ENCODE data around the gene ARFGEF2.

ARFGEF2 gene

GRCh38 chr20:48921168-48921882 is at the start of gene ARFGEF2:
Gene ARFGEF2 (plus strand): TSS chr20:48921711. CDS start chr20:48921890, 179 bp downstream.
- in situ Hi-C loops (cut with HindIII; ENCODE audit: low sequenced_read_pairs), result no loop called here

DNA sequence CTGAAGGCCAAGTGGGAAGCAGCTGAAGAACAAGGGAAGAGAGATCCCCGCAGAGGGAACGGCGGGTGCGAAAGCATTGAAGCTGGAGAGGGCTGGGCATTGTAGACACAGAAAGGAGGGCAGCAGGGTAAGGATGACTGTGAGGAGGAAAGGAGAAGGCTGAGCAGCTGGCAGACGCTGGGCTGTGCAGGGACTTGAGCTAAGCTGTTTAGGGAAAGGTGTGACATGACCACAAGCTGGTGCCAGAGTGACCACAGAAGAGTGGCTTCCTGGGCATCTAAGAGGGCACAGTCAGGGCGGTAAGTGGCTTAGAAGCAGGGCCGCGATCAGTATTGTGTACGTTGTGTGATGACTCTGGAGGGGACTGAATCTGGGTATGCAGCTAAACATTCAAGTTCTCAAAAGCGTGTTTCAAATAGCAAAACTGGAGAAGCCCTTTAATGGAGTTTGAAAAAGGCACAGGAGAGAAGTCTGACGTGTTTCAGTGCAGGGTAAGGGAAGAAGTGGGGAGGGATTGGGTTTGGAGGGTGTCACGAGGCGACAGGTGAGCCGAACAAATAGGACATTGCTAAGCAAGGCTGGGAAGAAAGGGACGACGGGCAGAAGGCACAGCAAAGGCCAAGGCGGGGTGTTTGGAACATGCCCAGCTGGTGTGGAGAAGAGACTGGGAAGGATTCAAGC is 46.1 kb upstream of the ARFGEF2 start:
- in situ Hi-C loops (cut with HindIII; ENCODE audit: low sequenced_read_pairs), result no loop called here

GRCh38 chr20:48875914-48876240 is 45.6 kb upstream of the ARFGEF2 start:
- in situ Hi-C loops (cut with HindIII; ENCODE audit: low sequenced_read_pairs), result no loop called here

DNA sequence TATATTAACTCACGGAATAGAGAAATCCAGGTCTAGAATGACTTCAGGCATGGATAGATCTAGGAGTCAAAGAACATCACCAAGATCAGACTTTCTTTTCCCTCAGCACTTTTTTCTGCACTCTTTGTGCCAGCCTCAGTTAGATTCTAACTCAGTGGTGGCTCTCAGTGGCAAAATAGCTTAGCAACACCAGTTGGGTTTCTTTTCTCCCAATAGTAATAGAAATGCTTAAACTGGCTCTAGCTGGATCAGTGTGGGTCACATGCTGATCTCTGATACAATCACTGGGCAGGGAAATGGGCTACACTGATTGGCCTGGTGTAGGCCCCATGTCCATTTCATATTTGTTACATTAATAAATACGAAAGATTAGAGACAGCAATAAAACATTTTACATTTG is 44.2 kb upstream of the ARFGEF2 start:
- in situ Hi-C loops (cut with HindIII; ENCODE audit: low sequenced_read_pairs), result no loop called here

GRCh38 chr20:48878534-48879248 is 42.8 kb upstream of the ARFGEF2 start:
- in situ Hi-C loops (cut with HindIII; ENCODE audit: low sequenced_read_pairs), result no loop called here

DNA sequence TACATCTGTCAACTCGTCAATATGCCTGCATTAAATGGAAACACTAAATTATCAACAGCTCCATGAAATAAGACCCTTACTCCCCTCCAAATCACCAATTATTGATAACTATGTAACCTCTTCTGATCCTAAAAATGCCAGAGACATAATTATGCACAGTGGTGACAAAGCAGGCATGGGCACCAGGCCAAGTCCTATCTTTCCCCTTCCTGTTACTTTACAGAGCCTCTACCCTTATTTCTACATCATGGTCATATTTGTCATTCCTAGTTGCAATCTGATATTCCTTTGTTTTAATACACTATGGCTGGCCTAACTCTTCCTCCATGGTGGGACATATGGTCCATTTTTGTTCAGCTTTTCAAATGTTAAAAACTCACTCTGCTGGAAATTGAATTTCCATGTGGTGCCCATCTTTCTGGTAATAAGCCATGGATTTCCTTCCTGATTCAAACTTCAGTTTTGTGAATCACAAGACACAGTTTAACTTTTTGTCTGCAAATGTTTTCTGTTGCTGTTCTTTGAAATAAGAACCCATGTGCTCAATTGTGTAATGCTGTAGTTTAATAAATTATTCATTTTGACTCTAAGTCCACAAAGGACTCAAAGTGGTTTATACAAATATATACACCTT is 41.8 kb upstream of the ARFGEF2 start:
- in situ Hi-C loops (cut with HindIII; ENCODE audit: low sequenced_read_pairs), result no loop called here

GRCh38 chr20:48880331-48880730 is 41.2 kb upstream of the ARFGEF2 start:
- in situ Hi-C loops (cut with HindIII; ENCODE audit: low sequenced_read_pairs), result no loop called here

DNA sequence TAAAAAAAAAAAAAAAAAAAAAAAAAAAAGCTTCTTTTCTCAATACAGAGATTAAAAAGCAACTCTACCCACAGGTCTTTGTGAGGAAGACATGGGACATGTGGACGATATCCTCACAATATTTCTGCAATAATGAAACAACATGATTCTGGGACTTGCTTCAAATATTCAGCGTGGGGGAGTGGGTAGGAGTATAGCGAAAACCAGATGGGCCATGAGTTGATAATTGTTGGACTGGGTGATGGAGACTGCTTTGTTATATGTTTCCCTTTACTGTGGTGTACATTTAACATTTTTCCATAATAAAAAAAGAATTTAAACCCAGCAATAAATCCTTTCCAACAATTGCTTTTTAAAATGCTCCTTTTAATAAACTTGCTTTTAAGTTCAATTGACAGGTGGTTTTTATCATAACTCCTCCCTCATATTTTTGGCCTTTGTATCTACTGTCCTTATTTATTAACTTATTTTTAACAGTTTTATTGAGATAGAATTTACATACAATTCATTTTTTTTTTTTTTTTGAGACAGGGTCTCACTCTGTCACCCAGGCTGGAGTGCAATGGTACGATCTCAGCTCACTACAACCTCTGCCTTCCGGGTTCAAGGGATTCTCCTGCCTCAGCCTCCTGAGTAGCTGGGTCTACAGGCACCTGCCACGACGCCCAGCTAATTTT is 40.4 kb upstream of the ARFGEF2 start:
- in situ Hi-C loops (cut with HindIII; ENCODE audit: low sequenced_read_pairs), result no loop called here

GRCh38 chr20:48885237-48885636 is 36.3 kb upstream of the ARFGEF2 start:
- in situ Hi-C loops (cut with HindIII; ENCODE audit: low sequenced_read_pairs), result loop anchor here (5.0 kb wide), 1 partner anchor 38 kb away; no protein-coding TSS in a partner anchor

GRCh38 chr20:48886194-48886593 is 35.3 kb upstream of the ARFGEF2 start:
- in situ Hi-C loops (cut with HindIII; ENCODE audit: low sequenced_read_pairs), result loop anchor here (5.0 kb wide), 1 partner anchor 39 kb away; no protein-coding TSS in a partner anchor

- in situ Hi-C loops (cut with HindIII; ENCODE audit: low sequenced_read_pairs), result loop anchor here (5.0 kb wide), 1 partner anchor 40 kb away; no protein-coding TSS in a partner anchor
Measured at GRCh38 chr20:48886811-48887210, 34.7 kb upstream of the ARFGEF2 start.

GRCh38 chr20:48888517-48888916 is 33.0 kb upstream of the ARFGEF2 start:
- in situ Hi-C loops (cut with HindIII; ENCODE audit: low sequenced_read_pairs), result loop anchor here (5.0 kb wide), 1 partner anchor 41 kb away; no protein-coding TSS in a partner anchor

DNA sequence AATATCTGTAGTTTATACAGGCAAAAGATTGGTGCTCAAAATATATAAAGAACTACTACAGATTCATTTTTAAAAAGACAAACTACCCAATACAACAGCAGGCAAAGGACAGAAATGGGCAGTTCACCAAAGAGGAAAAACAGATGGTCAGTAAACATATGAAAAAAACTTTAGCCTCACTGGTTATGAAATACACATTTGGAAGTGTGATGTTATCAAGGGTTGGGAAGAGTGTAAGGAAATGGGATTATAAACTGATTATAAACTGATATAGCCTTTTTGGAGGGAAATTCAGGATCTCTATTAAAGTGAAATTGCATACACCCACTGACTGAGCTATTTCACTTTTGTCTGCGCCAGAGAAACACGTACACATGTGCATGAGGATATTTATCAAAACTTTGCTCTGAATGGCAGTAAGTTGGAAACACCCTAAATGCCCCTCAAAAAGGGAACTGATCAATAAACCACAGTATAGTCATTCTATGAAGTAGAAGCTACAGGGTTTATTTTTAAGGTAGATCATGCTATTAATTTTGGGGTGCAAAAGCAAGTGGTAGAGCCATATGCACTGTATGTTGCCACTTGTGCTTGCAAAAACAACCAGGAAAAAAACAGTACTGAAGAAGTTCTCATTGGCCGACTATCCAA is 32.2 kb upstream of the ARFGEF2 start:
- in situ Hi-C loops (cut with HindIII; ENCODE audit: low sequenced_read_pairs), result loop anchor here (5.0 kb wide), 1 partner anchor 42 kb away; no protein-coding TSS in a partner anchor

GRCh38 chr20:48891235-48892048 is 30.1 kb upstream of the ARFGEF2 start:
- in situ Hi-C loops (cut with HindIII; ENCODE audit: low sequenced_read_pairs), result no loop called here

DNA sequence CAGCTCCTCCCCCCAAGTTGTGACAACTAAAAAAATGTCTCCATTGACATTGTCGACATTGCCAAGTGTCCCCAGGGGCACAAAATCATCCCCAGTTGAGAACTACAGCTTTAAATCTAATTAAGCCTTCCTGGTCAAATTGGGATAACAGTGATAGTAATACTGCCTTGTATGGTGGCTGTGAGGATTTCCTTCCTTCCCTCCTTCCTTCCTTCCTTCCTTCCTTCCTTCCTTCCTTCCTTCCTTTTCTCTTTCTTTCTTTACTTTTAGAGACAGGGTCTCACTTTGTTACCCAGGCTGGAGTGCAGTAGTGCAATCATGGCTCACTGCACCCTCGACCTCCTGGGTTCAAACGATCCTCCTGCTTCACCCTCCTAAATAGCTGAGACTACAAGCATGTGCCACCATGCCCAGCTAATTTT is 29.5 kb upstream of the ARFGEF2 start:
- in situ Hi-C loops (cut with HindIII; ENCODE audit: low sequenced_read_pairs), result no loop called here

DNA sequence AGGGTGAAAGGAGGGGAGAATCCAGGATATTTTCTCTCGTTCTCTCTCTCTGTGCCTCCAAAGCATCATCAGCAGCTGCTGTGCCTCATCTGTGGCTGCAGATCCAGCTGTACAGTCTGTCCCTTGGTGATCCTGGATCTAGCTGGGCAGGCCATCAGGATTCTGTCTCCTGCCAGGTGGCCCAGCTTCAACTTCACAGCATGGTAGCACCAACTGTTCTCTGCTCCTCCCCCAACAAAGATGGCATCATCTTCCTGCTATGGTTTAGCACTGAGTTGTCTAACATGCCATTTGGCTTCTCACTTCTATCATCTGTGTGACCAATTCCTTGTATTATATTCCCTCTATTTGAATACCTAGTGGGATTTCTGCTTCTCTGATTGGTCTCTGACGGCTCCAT is 28.6 kb upstream of the ARFGEF2 start:
- in situ Hi-C loops (cut with HindIII; ENCODE audit: low sequenced_read_pairs), result no loop called here

GRCh38 chr20:48893374-48893773 is 28.1 kb upstream of the ARFGEF2 start:
- in situ Hi-C loops (cut with HindIII; ENCODE audit: low sequenced_read_pairs), result no loop called here

- in situ Hi-C loops (cut with HindIII; ENCODE audit: low sequenced_read_pairs), result no loop called here
Measured at GRCh38 chr20:48897305-48898010, 24.1 kb upstream of the ARFGEF2 start.

- in situ Hi-C loops (cut with HindIII; ENCODE audit: low sequenced_read_pairs), result no loop called here
Measured at GRCh38 chr20:48898210-48898609, 23.3 kb upstream of the ARFGEF2 start.

All from endothelial cell of hepatic sinusoid (primary cell).